Neuron (in vitro differentiated cells): Measurements from ENCODE around the gene SEC24D.

Experiments
- H2AFZ ChIP-seq: one replicate; pipeline ENCODE4 v1.6.1; 2013; ENCODE audit warnings: low read depth, mild to moderate bottlenecking, inconsistent platforms, low read length, moderate library complexity
- H3K27me3 ChIP-seq: one replicate; pipeline ENCODE4 v1.6.1; 2013; ENCODE audit warnings: low read length; ENCODE audit not compliant: insufficient read depth
- H3K36me3 ChIP-seq: one replicate; pipeline ENCODE4 v1.6.1; 2013; ENCODE audit warnings: low read length; ENCODE audit not compliant: insufficient read depth
- H3K4me1 ChIP-seq: one replicate; pipeline ENCODE4 v1.6.1; 2013; ENCODE audit warnings: low read length; ENCODE audit not compliant: insufficient read depth
- H3K4me3 ChIP-seq: 2 replicates; pipeline ENCODE4 v1.5.1; 2013; ENCODE audit warnings: mild to moderate bottlenecking, low read length, moderate library complexity
- H3K9me3 ChIP-seq: one replicate; pipeline ENCODE4 v1.6.1; 2013; ENCODE audit warnings: low read length

Gene SEC24D

DNA sequence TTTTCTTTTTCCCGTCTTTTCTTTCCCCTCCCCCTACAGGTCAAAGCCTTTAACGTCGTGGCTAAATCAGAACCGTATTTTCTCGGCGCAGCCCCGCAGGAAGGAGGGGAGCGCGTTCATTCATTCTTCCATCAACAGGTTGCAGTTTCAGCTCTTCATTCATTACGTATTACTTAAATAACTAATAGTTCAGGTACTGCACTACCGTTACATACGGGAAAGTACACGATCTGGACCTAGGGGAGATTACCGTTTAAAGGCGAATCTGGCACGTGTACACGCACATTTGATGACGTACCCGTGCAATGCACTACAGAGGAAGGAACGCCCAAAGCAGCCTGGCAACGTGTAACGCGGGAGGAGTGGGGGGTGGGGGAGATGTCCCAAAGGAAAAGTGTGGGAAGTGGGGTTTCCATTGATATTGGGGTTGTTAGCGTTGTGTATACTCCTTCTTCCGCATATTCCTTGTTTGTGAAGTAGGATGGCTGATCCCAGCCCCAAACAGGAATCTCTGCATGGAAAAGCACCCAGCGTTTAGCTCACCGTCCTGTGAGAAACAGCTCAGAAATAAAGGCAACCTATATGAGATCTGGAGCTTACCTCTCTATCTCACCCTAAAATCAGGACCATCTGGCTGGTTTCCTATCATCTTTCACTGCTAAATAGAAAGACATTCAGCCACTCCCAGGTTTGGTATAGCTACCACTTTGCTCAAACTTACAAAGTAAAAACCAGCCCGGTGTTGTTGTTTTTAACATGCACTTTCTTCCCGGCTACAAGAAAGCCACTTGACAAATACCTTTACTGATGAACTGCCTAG, 585 bp upstream of the SEC24D start:
- peaks cover 3% of the 10 kb centered on the region for H3K4me1 ChIP-seq
- peak overlapping the region; percentile 65 for H3K4me3 ChIP-seq
- H3K9me3 ChIP-seq = no peaks in the 10 kb centered on the region

DNA sequence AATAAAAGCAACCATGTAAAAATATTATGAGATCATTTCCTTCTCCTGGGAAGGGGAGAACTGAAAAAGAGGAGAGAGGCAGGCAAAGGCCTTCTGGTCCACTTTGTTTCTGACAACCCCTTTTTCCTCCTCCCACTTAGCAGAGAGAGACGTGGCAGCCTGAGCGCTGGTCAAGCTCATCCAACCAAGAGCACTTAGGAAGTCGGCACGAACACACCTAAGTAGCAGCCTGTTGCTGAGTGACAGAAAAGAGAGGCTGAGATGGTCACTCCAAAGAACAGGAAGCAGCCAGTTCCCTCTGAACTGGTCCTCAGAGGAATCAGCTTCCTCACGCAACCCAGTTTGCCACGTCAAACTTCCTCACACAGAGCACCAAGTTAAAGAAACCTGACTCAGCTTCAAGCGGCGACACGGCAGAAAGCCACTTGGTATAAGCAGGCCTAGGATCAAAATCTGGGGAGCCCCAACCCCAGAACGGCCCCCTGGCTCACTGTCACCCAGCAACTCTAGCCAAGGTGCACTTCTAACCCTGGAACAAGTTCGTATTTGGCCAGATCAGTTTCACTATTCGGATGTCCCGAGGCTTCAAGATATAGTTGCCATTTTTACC, 861 bp downstream of the SEC24D start:
- Histone ChIP-seq H3K36me3 (no peaks in the 10 kb centered on the region), H3K27me3 (no peaks in the 10 kb centered on the region), H3K9me3 (no peaks in the 10 kb centered on the region), H3K4me1 (peaks cover 3% of the 10 kb centered on the region), H3K4me3 (peak overlapping the region; percentile 65), H2AFZ (peak overlapping the region; percentile 96)

More for the DNA sequence above, 585 bp upstream of the SEC24D start:
- peak overlapping the region; percentile 96 for H2AFZ ChIP-seq
- no peaks in the 10 kb centered on the region for H3K36me3 ChIP-seq
- no peaks in the 10 kb centered on the region for H3K27me3 ChIP-seq

DNA sequence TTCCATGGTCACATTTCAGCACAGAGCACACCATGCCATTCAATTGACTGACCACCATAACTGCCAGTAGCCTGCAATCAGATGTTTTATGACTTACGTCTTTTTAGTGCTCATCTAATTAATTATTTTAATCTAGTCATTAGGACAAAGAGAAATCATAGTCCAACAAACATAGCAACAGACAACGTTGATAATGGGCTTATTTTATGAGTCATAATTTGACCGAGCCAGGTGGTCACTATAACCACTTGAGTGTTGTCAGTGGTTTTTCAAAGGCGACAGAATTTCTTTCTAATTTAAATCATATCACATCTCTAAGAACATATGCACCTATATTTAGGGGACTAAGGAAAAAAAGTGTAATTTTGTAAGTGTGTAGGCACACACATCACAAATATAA, 1.9 kb downstream of the SEC24D start:
- H3K9me3 ChIP-seq = no peaks in the 10 kb centered on the region
- H3K4me3 ChIP-seq = no peak overlapping the region
- H3K27me3 ChIP-seq = no peaks in the 10 kb centered on the region
- peaks cover 3% of the 10 kb centered on the region for H3K4me1 ChIP-seq
- H2AFZ ChIP-seq = no peak overlapping the region
- H3K36me3 ChIP-seq = no peaks in the 10 kb centered on the region

DNA sequence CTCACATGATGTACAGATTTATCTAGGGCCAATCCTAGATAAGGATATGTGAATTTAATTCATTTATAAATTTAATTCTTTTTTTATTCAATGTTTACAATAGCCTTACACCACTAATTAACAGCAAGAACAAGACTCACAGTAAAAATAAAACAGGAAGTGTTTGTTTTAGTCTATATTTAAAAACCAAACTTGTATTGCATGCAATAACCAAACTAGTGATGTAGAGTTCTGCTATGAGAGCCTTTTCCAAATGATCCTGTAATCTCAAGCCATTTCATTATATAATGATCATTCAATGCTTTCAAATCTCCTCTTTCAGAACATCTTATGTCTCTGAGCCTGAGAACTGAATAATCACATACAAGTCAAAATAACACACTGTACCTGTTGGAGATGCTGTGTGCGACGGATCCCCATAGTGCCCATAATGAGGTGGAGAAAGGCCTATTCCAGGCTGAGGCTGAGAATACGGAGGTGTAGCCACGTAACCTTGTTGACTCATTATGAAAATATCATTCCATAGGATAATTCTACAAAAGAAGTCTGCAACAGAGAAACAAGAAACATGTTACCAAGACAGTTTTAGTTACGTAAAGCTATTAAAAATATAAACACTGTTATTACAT, 2.6 kb downstream of the SEC24D start:
- no peak overlapping the region for H3K4me3 ChIP-seq
- no peaks in the 10 kb centered on the region for H3K36me3 ChIP-seq
- peaks cover 3% of the 10 kb centered on the region for H3K4me1 ChIP-seq
- no peaks in the 10 kb centered on the region for H3K27me3 ChIP-seq
- no peak overlapping the region for H2AFZ ChIP-seq
- H3K9me3 ChIP-seq = no peaks in the 10 kb centered on the region

DNA sequence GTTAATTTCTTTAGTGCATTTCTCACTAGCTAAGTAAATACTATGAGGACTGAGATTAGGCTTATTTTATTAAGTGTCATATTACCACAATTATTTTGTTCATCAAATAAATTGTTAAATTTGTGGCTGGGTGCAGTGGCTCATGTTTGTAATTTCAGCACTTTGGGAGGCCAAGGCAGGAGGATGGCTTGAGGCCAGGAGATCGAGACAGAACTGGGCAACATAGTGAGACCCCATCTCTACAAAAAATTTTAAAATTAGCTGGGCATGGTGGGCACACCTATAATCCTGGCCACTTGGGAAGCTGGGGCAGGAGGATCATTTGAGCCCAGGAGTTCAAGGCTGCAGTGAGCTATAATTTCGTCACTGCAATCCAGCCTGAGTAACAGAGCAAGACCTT, 6.8 kb downstream of the SEC24D start:
- H3K9me3 ChIP-seq = no peaks in the 10 kb centered on the region
- no peak overlapping the region for H2AFZ ChIP-seq
- no peaks in the 10 kb centered on the region for H3K27me3 ChIP-seq
- H3K4me3 ChIP-seq = no peak overlapping the region
- H3K36me3 ChIP-seq = no peaks in the 10 kb centered on the region
- H3K4me1 ChIP-seq = peaks cover 11% of the 10 kb centered on the region

DNA sequence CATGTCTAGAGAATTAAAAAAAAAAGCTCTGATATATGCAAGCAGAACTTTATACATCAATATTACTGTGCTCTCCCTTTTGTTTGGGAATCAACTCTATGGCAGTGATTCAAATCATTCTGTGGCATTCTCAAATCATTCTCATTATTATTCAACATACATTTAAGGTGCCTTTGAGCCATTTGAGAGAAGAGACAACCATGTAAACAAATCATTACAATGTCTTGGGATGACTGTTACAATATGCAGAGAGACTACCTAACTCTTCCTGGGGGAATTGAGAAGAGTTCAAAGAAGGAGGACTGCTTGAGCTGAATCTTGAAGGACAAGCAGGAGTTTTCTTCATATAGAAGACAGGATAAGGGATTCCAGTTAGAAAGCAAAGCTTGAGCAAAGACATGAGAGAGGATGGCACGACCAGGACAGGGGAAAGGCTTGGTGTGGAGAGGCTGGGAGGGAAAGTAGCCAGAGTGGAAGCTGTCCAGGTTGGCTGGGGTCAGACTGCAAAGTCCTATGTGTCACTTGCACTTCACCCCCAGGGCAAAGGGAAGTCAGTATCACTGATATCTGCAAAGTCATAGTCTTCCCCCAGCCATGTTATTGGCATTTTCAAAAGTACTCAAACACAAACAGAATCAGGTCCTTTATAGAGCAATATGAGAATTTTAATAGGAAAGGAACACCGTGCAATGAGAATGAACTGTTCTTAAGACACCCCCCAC, 9.0 kb downstream of the SEC24D start:
- Histone ChIP-seq H3K4me3 (no peak overlapping the region), H3K9me3 (no peaks in the 10 kb centered on the region), H3K4me1 (peaks cover 11% of the 10 kb centered on the region), H3K36me3 (peaks cover 2% of the 10 kb centered on the region), H3K27me3 (no peaks in the 10 kb centered on the region), H2AFZ (no peak overlapping the region)

DNA sequence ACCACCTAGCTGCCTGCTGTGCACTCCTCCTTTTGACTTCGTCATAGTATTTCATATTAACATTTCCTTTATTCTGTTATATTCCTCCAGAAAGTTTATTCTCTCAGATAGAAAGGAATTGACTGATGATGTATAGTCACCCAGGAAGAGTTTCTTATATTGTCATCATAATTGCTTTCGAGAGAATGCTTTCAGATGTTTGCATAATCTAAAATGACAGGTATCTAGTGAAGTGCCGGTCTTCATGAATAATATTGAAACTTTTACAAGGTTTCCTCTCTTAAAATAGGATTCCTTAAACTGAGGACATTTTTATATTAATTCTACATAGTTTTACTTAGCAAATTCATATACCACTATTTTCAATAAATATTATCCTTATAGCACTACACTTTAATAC, 10.1 kb downstream of the SEC24D start:
- Histone ChIP-seq H3K36me3 (peaks cover 2% of the 10 kb centered on the region), H2AFZ (no peak overlapping the region), H3K27me3 (no peaks in the 10 kb centered on the region), H3K4me3 (no peak overlapping the region), H3K9me3 (no peaks in the 10 kb centered on the region), H3K4me1 (peaks cover 11% of the 10 kb centered on the region)

DNA sequence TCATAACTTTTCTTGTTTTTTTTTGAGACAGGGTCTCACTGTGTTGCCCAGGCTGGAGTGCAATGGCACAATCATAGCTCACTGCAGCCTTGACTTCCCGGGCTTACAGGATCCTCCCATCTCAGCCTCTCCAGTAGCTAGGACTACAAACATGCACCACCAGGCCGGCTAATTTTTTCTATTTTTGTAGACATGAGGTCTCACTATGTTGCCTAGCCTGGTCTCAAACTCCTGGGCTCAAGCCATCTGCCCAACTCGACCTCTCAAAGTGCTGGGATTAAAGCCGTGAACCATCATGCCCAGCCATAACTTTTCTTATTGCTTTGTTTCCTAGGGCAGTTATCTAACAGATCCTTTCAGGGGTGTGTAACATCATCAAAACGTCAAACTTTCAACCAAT, 11.8 kb downstream of the SEC24D start:
- peaks cover 2% of the 10 kb centered on the region for H3K36me3 ChIP-seq
- H3K27me3 ChIP-seq = no peaks in the 10 kb centered on the region
- no peak overlapping the region for H2AFZ ChIP-seq
- H3K4me3 ChIP-seq = no peak overlapping the region
- peaks cover 11% of the 10 kb centered on the region for H3K4me1 ChIP-seq
- H3K9me3 ChIP-seq = no peaks in the 10 kb centered on the region

DNA sequence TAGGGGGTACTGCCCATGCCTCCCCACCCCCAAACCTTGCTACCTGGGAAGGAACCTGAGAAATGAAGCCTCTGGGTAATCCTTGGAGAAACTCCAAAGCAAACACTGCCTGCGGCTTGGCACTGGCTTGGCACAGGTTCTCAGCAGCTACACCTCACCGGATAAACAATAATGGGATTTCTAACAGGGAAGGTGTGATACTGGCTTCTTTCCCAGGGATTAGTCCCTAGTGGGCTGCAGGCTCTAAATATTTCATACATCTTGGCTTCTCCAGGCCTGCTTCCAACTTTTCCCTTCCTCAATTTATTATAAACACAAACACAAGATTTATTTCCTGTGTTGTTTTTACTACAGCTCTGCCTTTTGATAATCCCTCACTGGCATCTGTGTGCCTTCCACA, 12.5 kb downstream of the SEC24D start:
- Histone ChIP-seq H3K36me3 (peaks cover 2% of the 10 kb centered on the region), H3K9me3 (no peaks in the 10 kb centered on the region), H3K4me1 (peaks cover 11% of the 10 kb centered on the region), H3K27me3 (no peaks in the 10 kb centered on the region), H2AFZ (no peak overlapping the region), H3K4me3 (no peak overlapping the region)

DNA sequence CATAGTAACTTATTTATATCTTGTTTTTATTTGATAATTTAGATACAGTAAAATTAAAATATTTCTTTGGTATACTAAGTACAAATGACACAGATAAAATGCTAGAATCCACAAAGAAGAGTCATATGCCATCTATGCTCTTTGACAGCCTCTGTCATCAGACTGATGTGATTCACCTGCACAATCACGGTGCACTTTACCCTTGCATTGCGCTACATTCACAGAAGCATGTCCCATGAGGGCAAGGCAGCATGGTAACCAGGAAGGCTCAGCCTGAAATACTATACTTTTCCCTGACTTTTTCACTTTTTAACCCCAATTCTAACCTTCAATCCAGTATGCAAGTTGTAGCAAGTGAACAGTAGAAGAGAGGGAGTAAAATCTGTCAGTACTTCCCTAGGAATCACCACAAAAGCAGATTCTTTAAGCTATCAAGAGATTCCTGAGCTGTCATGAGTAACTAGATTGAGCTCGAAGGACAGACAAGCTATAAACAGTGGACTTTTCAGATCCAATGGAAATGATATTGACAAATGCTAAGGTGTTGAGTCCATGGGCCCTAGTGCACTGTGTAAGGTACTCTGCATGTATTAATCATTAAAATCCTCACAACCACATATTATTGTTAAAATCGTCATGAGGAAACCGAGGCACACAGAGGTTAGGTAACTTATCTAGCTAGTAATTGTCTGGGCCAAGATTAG, 14.2 kb downstream of the SEC24D start:
- Histone ChIP-seq H3K4me1 (peaks cover 8% of the 10 kb centered on the region), H3K4me3 (no peak overlapping the region), H3K27me3 (no peaks in the 10 kb centered on the region), H3K9me3 (no peaks in the 10 kb centered on the region), H2AFZ (no peak overlapping the region), H3K36me3 (peaks cover 2% of the 10 kb centered on the region)

DNA sequence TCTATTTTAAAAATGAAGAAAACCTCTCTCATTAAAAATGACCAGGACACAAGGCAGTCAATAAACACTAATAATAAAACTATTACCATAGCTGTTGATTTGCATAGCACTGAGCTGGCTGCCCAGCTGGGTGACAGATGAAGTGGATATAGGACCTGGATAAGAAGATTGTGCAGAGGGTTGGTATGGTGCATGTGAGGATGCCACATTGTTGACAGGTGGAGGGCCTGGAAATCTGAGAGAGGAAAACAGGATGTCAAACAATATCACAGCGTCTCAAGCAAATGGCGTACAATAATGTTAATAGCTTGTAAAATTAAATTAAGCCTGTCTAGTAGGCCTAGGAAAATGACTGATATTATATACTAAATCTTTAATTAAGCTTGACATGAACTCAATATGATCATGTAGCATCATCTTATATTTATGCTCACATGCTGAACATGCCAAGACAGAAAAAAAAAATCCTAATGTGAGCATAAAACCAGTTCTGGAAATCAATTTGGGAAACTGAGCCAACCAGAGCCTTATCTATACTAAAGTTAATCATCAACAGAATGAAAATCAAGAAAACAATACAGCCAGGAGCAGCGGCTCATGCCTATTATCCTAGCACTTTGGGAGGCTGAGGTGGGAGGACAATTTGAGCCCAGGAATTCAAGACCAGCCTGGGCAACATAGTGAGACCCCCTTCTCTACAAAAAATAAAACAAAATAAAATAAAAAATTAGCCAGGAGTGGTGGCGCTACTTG, 18.6 kb downstream of the SEC24D start:
- Histone ChIP-seq H3K4me3 (no peak overlapping the region), H3K36me3 (peaks cover 15% of the 10 kb centered on the region), H2AFZ (no peak overlapping the region), H3K27me3 (no peaks in the 10 kb centered on the region), H3K4me1 (no peaks in the 10 kb centered on the region), H3K9me3 (no peaks in the 10 kb centered on the region)

DNA sequence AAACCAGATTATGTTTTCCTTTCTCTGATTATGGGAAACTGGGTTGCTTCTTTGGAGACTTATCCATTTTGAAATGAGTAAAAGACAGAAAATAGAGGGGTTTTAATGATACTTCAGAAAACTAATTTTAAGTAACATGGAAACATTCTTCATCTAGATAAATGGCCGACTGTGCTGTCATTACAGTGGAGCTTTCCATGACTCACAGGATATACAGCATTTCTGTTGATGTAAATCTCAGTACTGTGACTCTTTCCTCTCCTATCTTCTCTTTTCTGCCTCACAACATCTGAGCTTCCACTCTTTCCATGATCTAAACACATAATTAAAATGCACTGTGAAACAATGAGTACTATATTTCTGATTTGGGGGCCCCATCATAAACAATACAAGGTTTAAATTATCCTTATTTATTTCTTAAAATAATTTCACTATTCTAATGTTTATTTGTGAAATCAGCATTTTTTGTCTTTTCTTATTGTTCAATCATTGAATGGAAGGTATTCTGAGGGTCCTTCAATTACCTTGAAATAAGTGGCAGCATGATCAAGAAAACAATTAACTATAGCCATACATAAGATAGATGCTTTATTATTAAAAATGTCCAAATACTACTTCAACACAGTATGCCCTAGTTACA, 19.3 kb downstream of the SEC24D start:
- peaks cover 15% of the 10 kb centered on the region for H3K36me3 ChIP-seq
- no peaks in the 10 kb centered on the region for H3K9me3 ChIP-seq
- H3K4me3 ChIP-seq = no peak overlapping the region
- H2AFZ ChIP-seq = no peak overlapping the region
- no peaks in the 10 kb centered on the region for H3K27me3 ChIP-seq
- H3K4me1 ChIP-seq = no peaks in the 10 kb centered on the region
